Right lobe of liver (tissue), 4 donors: ENCODE measurements around the gene AGK.

Experiments
- CTCF ChIP-seq, 4 donors: fragments of 200-600 bp in 3 of 4; fragments of 450-650 bp in 1 of 4; IDR thresholded peaks; one replicate each; pipeline versions ENCODE4 v1.5.1 to v1.8.0; 2016 to 2022; ENCODE audit warnings: antibody characterized with exemption in 4 of 4, mild to moderate bottlenecking in 2 of 4
- POLR2A ChIP-seq: fragments of 450-650 bp; IDR thresholded peaks from one replicate; pipeline ENCODE4 v1.6.1; 2017; ENCODE audit warnings: antibody characterized with exemption, mild to moderate bottlenecking
- donor health status: DM: no; HTN: no; CAD: no.
- donor health status: DM: no; HTN: no; CAD: no.
- donor health status: DM: no; HTN: yes; CAD: no.

GRCh38 chr7:141600168-141601006 is 49.2 kb downstream of the AGK start:
- no peak for TF ChIP-seq CTCF (IDR thresholded peaks at IDR 0.05)
- no peak for TF ChIP-seq POLR2A
